Left colon (tissue), 2 donors: ENCODE results near the gene ZNF419. TPM values are rescaled to one million over a fixed set of nuclear protein-coding genes. Genes with fewer than 3 reads are reported as not detected.
"Not testable (repeated sequence)": the region's sequence is repeated elsewhere in the genome, so short reads cannot be mapped to it uniquely, and the experiment has no call there.

Experiments used
- ATAC-seq: fragments of 200-7000 bp; cut with Tn5 transposase; one replicate; pipeline ENCODE4 v1.9.1; 2020; ENCODE audit warnings: mild to moderate bottlenecking, moderate library complexity
- DNase-seq, 2 donors: peaks; one replicate each; pipeline ENCODE4 v3.0.0-alpha.2; 2020
- intact Hi-C, 2 donors: fragments of 100-400 bp; cut with DNase I in 1 of 2; cut with micrococcal nuclease in 1 of 2; formaldehyde crosslinking; loops; one replicate each; pipeline versions ENCODE4 v1.11.2 to v1.14.0; 2022; cut with DNase I, micrococcal nuclease
- total RNA-seq, 2 donors: library from RNA; stranded (reverse); fragmentation: NEBNext Ultra II Directional; extraction: Animal tissue kit (Norgen Biotek cat#: 25700); gene quantifications; one replicate each; pipeline ENCODE4 v1.2.1, GENCODE V29; 2021
- donor health status: DM: no; HTN: no; CAD: no.
- donor health status: DM: yes; HTN: yes; CAD: no.

Gene ZNF419
- total RNA-seq, 2 donors from 2014 or later = 3.2 to 4.0 TPM

GRCh38 chr19:57515255-57515654, 27.7 kb downstream of the ZNF419 start:
- ATAC-seq (no peak), DNase-seq (no peak)
- intact Hi-C loops = no loop called here

DNA sequence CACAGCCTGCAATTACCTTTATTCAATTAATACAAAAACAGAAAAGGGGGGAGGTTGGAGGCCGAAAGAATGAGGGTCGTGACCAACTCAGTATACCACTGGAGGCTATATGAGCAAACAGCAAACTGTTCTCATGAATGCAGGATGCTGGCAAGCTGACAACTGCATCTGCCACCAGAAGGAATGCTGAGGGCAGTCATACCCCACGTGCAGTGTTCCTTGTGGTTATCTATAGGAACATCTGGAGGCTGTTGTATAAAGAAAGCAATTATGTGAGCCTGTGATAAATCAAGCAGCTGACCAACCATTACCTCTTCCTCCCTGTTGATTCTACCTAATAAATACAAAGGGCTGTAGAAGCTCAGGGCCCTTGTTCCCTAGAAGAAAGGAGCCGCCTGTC, 30.5 kb downstream of the ZNF419 start:
- intact Hi-C loops, ATAC-seq, DNase-seq: not testable (repeated sequence)

GRCh38 chr19:57527136-57527881, 39.8 kb downstream of the ZNF419 start, which contains the start of gene ZNF549:
ZNF549 (plus strand) TSS chr19:57527356; CDS start chr19:57527574, 218 bp downstream.
- DNase-seq = peak; percentile 87 to 88
- intact Hi-C loops = no loop called here
- ATAC-seq = peak; percentile 99

GRCh38 chr19:57537953-57538547, 50.5 kb downstream of the ZNF419 start:
- intact Hi-C loops = no loop called here
- ATAC-seq (no peak), DNase-seq (no peak)

Other genes starting within 250 kb of the ZNF419 start
- 10 to 100 TPM in 1 of 2 donors, 1 to 10 TPM in 1; 9.5 to 10.4 TPM for gene ZNF805, start 247.1 kb upstream of the ZNF419 start, total RNA-seq
- 10 to 100 TPM; 33.1 to 41.6 TPM for gene ZNF460, start 207.3 kb upstream of the ZNF419 start, total RNA-seq
- 1 to 10 TPM; 2.8 to 3.5 TPM for gene ZNF543, start 167.3 kb upstream of the ZNF419 start, total RNA-seq
- gene ZNF304, start 136.5 kb upstream of the ZNF419 start, total RNA-seq = 1 to 10 TPM; 3.0 to 3.3 TPM
- 1 to 10 TPM; 4.4 to 4.5 TPM for gene TRAPPC2B, start 124.2 kb upstream of the ZNF419 start, total RNA-seq
- gene ZNF547, start 124.2 kb upstream of the ZNF419 start, total RNA-seq = 1 to 10 TPM; 1.4 to 1.8 TPM
- gene ZNF548, start 97.9 kb upstream of the ZNF419 start, total RNA-seq = 10 to 100 TPM in 1 of 2 donors, 1 to 10 TPM in 1; 8.1 to 10.7 TPM
- gene ZNF17, start 76.6 kb upstream of the ZNF419 start, total RNA-seq = 10 to 100 TPM in 1 of 2 donors, 1 to 10 TPM in 1; 7.7 to 12.1 TPM
- gene ZNF749, start 52.4 kb upstream of the ZNF419 start, total RNA-seq = 1 to 10 TPM; 7.3 to 8.3 TPM
- gene VN1R1, start 30.6 kb upstream of the ZNF419 start, total RNA-seq = under 1 TPM; 0.37 to 0.50 TPM
- gene ZNF772, start 10.2 kb upstream of the ZNF419 start, total RNA-seq = 1 to 10 TPM; 3.2 to 3.8 TPM
- 1 to 10 TPM; 2.6 to 5.0 TPM for gene ZNF773, start 12.2 kb downstream of the ZNF419 start, total RNA-seq
- gene ZNF549, start 39.6 kb downstream of the ZNF419 start, total RNA-seq = 1 to 10 TPM; 2.7 to 3.5 TPM
- 1 to 10 TPM; 2.7 to 5.3 TPM for gene ZNF550, start 72.1 kb downstream of the ZNF419 start, total RNA-seq
- 1 to 10 TPM; 2.0 to 3.2 TPM for gene ZNF416, start 91.2 kb downstream of the ZNF419 start, total RNA-seq
- gene ZIK1, start 96.4 kb downstream of the ZNF419 start, total RNA-seq = 1 to 10 TPM in 1 of 2 donors, under 1 TPM in 1; 0.95 to 1.5 TPM
- 1 to 10 TPM; 1.2 to 1.7 TPM for gene ZNF530, start 112.1 kb downstream of the ZNF419 start, total RNA-seq
- 1 to 10 TPM; 7.4 to 9.0 TPM for gene ZNF134, start 126.5 kb downstream of the ZNF419 start, total RNA-seq
- 1 to 10 TPM; 7.4 to 9.9 TPM for gene ZNF211, start 145.4 kb downstream of the ZNF419 start, total RNA-seq
- not detected for gene ZSCAN4, start 181.2 kb downstream of the ZNF419 start, total RNA-seq
- 1 to 10 TPM; 4.9 to 5.2 TPM for gene ZNF551, start 194.2 kb downstream of the ZNF419 start, total RNA-seq
- 1 to 10 TPM in 1 of 2 donors, under 1 TPM in 1; 0.67 to 1.8 TPM for gene ZNF154, start 221.5 kb downstream of the ZNF419 start, total RNA-seq
- 1 to 10 TPM; 2.2 to 3.1 TPM for gene ZNF671, start 239.9 kb downstream of the ZNF419 start, total RNA-seq